ENCODE data around the gene FYN.

DNA sequence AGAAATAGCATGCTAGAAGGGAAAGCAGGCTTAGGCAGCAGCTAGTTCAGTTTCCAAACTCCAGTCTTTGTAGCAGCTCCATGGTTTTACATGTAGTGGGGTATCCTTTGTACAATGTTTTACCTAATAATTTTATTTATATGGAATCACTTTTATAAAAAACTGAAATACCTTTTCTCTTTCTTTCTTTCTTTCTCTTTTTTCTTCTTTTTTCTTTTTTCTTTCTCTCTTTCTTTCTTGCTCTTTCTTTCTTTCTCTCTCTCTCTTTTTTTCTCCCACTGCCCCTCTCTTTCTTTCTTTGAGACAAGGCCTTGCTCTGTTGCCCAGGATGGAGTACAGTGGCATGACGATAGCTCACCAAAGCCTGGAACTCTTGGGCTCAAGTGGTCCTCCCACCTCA, 41.4 kb upstream of the FYN start:
- TF ChIP-seq, protein P1, sequence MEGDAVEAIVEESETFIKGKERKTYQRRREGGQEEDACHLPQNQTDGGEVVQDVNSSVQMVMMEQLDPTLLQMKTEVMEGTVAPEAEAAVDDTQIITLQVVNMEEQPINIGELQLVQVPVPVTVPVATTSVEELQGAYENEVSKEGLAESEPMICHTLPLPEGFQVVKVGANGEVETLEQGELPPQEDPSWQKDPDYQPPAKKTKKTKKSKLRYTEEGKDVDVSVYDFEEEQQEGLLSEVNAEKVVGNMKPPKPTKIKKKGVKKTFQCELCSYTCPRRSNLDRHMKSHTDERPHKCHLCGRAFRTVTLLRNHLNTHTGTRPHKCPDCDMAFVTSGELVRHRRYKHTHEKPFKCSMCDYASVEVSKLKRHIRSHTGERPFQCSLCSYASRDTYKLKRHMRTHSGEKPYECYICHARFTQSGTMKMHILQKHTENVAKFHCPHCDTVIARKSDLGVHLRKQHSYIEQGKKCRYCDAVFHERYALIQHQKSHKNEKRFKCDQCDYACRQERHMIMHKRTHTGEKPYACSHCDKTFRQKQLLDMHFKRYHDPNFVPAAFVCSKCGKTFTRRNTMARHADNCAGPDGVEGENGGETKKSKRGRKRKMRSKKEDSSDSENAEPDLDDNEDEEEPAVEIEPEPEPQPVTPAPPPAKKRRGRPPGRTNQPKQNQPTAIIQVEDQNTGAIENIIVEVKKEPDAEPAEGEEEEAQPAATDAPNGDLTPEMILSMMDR (conservative IDR thresholded peaks at IDR 0.05), result no peak
- TF ChIP-seq ZFX (IDR thresholded peaks at IDR 0.05), result no peak

Data from C4-2B (cell line).